HEK293 (cell line): Measurements from ENCODE around the gene HOXB8.

Experiments
- CTCF ChIA-PET: fragments of 350-600 bp; formaldehyde crosslinking; extraction: SDS; loops from one replicate; lab custom pipeline; 2021; ENCODE audit warnings: antibody characterized with exemption; lab: Yijun Ruan, JAX
- POLR2A ChIA-PET: fragments of 300-600 bp; formaldehyde crosslinking; extraction: SDS; loops from one replicate; lab custom pipeline; 2020; ENCODE audit warnings: antibody characterized with exemption, inconsistent platforms; lab: Yijun Ruan, JAX
- H3K27ac ChIP-seq: fragments of 200-500 bp; sonication (Bioruptor generic); 2 replicates; pipeline ENCODE4 v1.5.1; 2014; ENCODE audit warnings: low read depth, low read length, control low read depth, inconsistent platforms; ENCODE audit errors: extremely low read depth
- H3K36me3 ChIP-seq, 2 experiments: fragments of 200-500 bp in 1 of 2; sonication (Bioruptor generic) in 1 of 2; 1 replicate in 1 of 2; 2 replicates in 1 of 2; pipeline ENCODE4 v1.5.1; 2014 to 2017; ENCODE audit warnings: inconsistent platforms in 2 of 2, low read length in 2 of 2; ENCODE audit not compliant: control insufficient read depth in 2 of 2, insufficient read depth in 1 of 2
- H3K4me1 ChIP-seq: fragments of 200-500 bp; sonication (Bioruptor generic); 2 replicates; pipeline ENCODE4 v1.5.1; 2014; ENCODE audit warnings: mild to moderate bottlenecking, low read length, inconsistent platforms; ENCODE audit not compliant: control insufficient read depth, insufficient read depth
- H3K4me3 ChIP-seq: 2 replicates; pipeline ENCODE4 v1.5.1; 2011; ENCODE audit warnings: low read depth, mild to moderate bottlenecking, control low read depth, low read length, moderate library complexity
- H3K9me3 ChIP-seq: fragments of 200-500 bp; sonication (Bioruptor generic); 2 replicates; pipeline ENCODE4 v1.5.1; 2014; ENCODE audit warnings: low read depth, low read length, inconsistent platforms; ENCODE audit not compliant: control insufficient read depth, insufficient read depth
- FEZF1 ChIP-seq: fragments of 450-650 bp; formaldehyde crosslinking; IDR thresholded peaks from 2 replicates; pipeline ENCODE4 v1.5.1; 2016; ENCODE audit warnings: missing biosample characterization, missing genetic modification characterization
- HOXD13 ChIP-seq: sonication (generic); formaldehyde crosslinking; IDR thresholded peaks from 2 replicates; pipeline ENCODE4 v1.8.0; 2022; ENCODE audit warnings: missing genetic modification reagents, borderline replicate concordance
- KLF10 ChIP-seq: fragments of 450-650 bp; IDR thresholded peaks from 2 replicates; pipeline ENCODE4 v1.5.1; 2018; ENCODE audit warnings: missing biosample characterization, mild to moderate bottlenecking, missing genetic modification characterization
- PRDM1 ChIP-seq: fragments of 450-650 bp; formaldehyde crosslinking; IDR thresholded peaks from 2 replicates; pipeline ENCODE4; 2016; ENCODE audit warnings: missing biosample characterization, missing genetic modification characterization
- SCRT2 ChIP-seq: fragments of 450-650 bp; formaldehyde crosslinking; IDR thresholded peaks from 2 replicates; pipeline ENCODE4 v1.5.1; 2016; ENCODE audit warnings: missing biosample characterization, missing genetic modification characterization
- SP2 ChIP-seq: fragments of 450-650 bp; formaldehyde crosslinking; IDR thresholded peaks from 2 replicates; pipeline ENCODE4 v1.5.1; 2016; ENCODE audit warnings: missing biosample characterization, missing genetic modification characterization
- SP3 ChIP-seq: fragments of 450-650 bp; formaldehyde crosslinking; IDR thresholded peaks from 2 replicates; pipeline ENCODE4 v1.5.1; 2016; ENCODE audit warnings: missing biosample characterization, missing genetic modification characterization
- ZBTB48 ChIP-seq: fragments of 450-650 bp; formaldehyde crosslinking; IDR thresholded peaks from 2 replicates; pipeline ENCODE4 v1.5.1; 2016; ENCODE audit warnings: missing biosample characterization, missing genetic modification characterization
- ZEB2 ChIP-seq: fragments of 450-650 bp; formaldehyde crosslinking; IDR thresholded peaks from 2 replicates; pipeline ENCODE4 v1.5.1; 2016; ENCODE audit warnings: missing biosample characterization, missing genetic modification characterization
- ZNF114 ChIP-seq: fragments of 450-650 bp; formaldehyde crosslinking; IDR thresholded peaks from 2 replicates; pipeline ENCODE4 v1.5.0; 2017; ENCODE audit warnings: missing biosample characterization, missing genetic modification characterization
- ZNF155 ChIP-seq: fragments of 450-650 bp; formaldehyde crosslinking; IDR thresholded peaks from 2 replicates; pipeline ENCODE4 v1.5.1; 2016; ENCODE audit warnings: missing biosample characterization, missing genetic modification characterization
- ZNF174 ChIP-seq: fragments of 450-650 bp; formaldehyde crosslinking; IDR thresholded peaks from 2 replicates; pipeline ENCODE4 v1.5.0; 2017; ENCODE audit warnings: missing biosample characterization, mild to moderate bottlenecking, missing genetic modification characterization
- ZNF335 ChIP-seq: fragments of 450-650 bp; formaldehyde crosslinking; conservative IDR thresholded peaks from 2 replicates; pipeline ENCODE4 v1.5.1; 2016; ENCODE audit warnings: missing biosample characterization, missing genetic modification characterization
- ZNF416 ChIP-seq: fragments of 450-650 bp; formaldehyde crosslinking; IDR thresholded peaks from 2 replicates; pipeline ENCODE4 v1.5.1; 2016; ENCODE audit warnings: missing biosample characterization, missing genetic modification characterization
- ZNF473 ChIP-seq: fragments of 450-650 bp; formaldehyde crosslinking; IDR thresholded peaks from 2 replicates; pipeline ENCODE4 v1.5.1; 2017; ENCODE audit warnings: missing biosample characterization, missing genetic modification characterization
- ZNF701 ChIP-seq: fragments of 450-650 bp; formaldehyde crosslinking; IDR thresholded peaks from 2 replicates; pipeline ENCODE4 v1.5.1; 2016; ENCODE audit warnings: missing biosample characterization, missing genetic modification characterization
- ZNF747 ChIP-seq: fragments of 450-650 bp; formaldehyde crosslinking; IDR thresholded peaks from 2 replicates; pipeline ENCODE4 v1.5.1; 2016; ENCODE audit warnings: missing biosample characterization, missing genetic modification characterization
- ZSCAN30 ChIP-seq: fragments of 450-650 bp; IDR thresholded peaks from 2 replicates; pipeline ENCODE4 v1.5.1; 2018; ENCODE audit warnings: missing biosample characterization, mild to moderate bottlenecking, missing genetic modification characterization, moderate library complexity
- TF ChIP-seq, protein P1 (sequence below): fragments of 450-650 bp; formaldehyde crosslinking; optimal IDR thresholded peaks from 2 replicates; pipeline ENCODE3; 2016; ENCODE audit warnings: missing biosample characterization, mild to moderate bottlenecking, missing genetic modification characterization
- TF ChIP-seq, protein P2 (sequence below): fragments of 450-650 bp; formaldehyde crosslinking; IDR thresholded peaks from 2 replicates; pipeline ENCODE4 v1.5.1; 2016; ENCODE audit warnings: missing biosample characterization, missing genetic modification characterization, low read depth
- TF ChIP-seq, protein P3 (sequence below): fragments of 450-650 bp; formaldehyde crosslinking; IDR thresholded peaks from 2 replicates; pipeline ENCODE4 v1.5.1; 2016; ENCODE audit warnings: missing biosample characterization, missing genetic modification characterization
- TF ChIP-seq, protein P4 (sequence below): fragments of 450-650 bp; formaldehyde crosslinking; IDR thresholded peaks from 2 replicates; pipeline ENCODE4 v1.5.1; 2017; ENCODE audit warnings: missing biosample characterization, missing genetic modification characterization
- TF ChIP-seq, protein P5 (sequence below): fragments of 450-650 bp; formaldehyde crosslinking; IDR thresholded peaks from 2 replicates; pipeline ENCODE4 v1.5.1; 2016; ENCODE audit warnings: missing biosample characterization, missing genetic modification characterization

The HOXB8 gene

DNA sequence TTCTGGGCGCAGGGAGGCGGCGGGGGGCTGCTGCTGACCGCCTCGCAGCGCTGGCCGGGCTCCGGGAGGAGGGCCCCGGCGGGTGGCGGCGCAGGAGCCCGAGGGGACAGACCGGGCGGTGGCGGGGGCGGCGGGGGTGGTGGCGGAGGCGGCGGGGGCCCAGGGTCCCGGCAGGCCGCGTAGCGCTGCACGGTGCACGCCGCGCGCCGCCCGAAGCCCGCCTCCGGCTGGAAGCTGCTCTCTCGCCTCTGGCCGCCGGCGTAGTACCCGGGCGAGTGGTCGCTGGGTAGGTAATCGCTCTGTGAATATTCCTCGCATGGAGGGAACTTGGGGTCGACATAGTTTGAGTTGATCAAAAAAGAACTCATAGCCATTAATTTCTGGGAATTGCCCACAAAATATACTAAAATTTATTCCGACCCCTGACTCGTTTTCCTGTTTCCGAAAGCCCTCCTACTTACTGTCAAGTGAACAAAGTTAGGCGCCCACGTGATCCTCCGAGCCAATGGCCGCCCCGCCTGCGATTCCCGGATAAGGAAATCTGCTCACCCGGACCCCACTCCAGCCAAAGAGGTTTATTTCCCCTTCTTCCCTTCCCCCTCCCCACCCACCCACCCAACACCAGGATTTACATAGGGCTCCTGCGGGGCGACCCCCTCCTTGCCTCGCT is 37.0 kb downstream of the HOXB8 start, which contains the start of gene HOXB4:
Gene HOXB4 (minus strand): TSS at position 405 of the 670 bp plus-strand sequence. CDS start 31 bp downstream, at position 374.
- TF ChIP-seq ZNF174 (tag by site-specific recombination): no peak
- peak; percentile 35; the same call in 1 of the 2 replicates for TF ChIP-seq ZNF335 (tag by site-specific recombination)
- TF ChIP-seq ZBTB48 (tag by site-specific recombination): peak; percentile 67; the same call in 1 of the 2 replicates
- peak; percentile 45 for TF ChIP-seq SP2 (tag by site-specific recombination)
- TF ChIP-seq, protein P1, sequence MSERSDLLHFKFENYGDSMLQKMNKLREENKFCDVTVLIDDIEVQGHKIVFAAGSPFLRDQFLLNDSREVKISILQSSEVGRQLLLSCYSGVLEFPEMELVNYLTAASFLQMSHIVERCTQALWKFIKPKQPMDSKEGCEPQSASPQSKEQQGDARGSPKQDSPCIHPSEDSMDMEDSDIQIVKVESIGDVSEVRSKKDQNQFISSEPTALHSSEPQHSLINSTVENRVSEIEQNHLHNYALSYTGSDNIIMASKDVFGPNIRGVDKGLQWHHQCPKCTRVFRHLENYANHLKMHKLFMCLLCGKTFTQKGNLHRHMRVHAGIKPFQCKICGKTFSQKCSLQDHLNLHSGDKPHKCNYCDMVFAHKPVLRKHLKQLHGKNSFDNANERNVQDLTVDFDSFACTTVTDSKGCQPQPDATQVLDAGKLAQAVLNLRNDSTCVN: peak; percentile 34
- 0 out of 2 replicates have a peak, but pooled peaks have one; percentile 1 for TF ChIP-seq HOXD13 (CRISPR knock-in tag)
- 0 out of 2 replicates have a peak, but pooled peaks have one; percentile 22 for TF ChIP-seq SP3 (tag by site-specific recombination)
- TF ChIP-seq, protein P2, sequence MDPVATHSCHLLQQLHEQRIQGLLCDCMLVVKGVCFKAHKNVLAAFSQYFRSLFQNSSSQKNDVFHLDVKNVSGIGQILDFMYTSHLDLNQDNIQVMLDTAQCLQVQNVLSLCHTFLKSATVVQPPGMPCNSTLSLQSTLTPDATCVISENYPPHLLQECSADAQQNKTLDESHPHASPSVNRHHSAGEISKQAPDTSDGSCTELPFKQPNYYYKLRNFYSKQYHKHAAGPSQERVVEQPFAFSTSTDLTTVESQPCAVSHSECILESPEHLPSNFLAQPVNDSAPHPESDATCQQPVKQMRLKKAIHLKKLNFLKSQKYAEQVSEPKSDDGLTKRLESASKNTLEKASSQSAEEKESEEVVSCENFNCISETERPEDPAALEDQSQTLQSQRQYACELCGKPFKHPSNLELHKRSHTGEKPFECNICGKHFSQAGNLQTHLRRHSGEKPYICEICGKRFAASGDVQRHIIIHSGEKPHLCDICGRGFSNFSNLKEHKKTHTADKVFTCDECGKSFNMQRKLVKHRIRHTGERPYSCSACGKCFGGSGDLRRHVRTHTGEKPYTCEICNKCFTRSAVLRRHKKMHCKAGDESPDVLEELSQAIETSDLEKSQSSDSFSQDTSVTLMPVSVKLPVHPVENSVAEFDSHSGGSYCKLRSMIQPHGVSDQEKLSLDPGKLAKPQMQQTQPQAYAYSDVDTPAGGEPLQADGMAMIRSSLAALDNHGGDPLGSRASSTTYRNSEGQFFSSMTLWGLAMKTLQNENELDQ (tag by site-specific recombination): no peak
- TF ChIP-seq, protein P3, sequence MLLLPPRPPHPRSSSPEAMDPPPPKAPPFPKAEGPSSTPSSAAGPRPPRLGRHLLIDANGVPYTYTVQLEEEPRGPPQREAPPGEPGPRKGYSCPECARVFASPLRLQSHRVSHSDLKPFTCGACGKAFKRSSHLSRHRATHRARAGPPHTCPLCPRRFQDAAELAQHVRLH (tag by site-specific recombination): no peak
- no peak for TF ChIP-seq PRDM1
- no peak for TF ChIP-seq ZNF416 (tag by site-specific recombination)
- peak; percentile 75 for TF ChIP-seq FEZF1 (tag by site-specific recombination)
- 0 out of 2 replicates have a peak, but pooled peaks have one; percentile 8 for TF ChIP-seq ZSCAN30
- TF ChIP-seq, protein P4, sequence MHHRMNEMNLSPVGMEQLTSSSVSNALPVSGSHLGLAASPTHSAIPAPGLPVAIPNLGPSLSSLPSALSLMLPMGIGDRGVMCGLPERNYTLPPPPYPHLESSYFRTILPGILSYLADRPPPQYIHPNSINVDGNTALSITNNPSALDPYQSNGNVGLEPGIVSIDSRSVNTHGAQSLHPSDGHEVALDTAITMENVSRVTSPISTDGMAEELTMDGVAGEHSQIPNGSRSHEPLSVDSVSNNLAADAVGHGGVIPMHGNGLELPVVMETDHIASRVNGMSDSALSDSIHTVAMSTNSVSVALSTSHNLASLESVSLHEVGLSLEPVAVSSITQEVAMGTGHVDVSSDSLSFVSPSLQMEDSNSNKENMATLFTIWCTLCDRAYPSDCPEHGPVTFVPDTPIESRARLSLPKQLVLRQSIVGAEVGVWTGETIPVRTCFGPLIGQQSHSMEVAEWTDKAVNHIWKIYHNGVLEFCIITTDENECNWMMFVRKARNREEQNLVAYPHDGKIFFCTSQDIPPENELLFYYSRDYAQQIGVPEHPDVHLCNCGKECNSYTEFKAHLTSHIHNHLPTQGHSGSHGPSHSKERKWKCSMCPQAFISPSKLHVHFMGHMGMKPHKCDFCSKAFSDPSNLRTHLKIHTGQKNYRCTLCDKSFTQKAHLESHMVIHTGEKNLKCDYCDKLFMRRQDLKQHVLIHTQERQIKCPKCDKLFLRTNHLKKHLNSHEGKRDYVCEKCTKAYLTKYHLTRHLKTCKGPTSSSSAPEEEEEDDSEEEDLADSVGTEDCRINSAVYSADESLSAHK: no peak
- Histone ChIP-seq H3K4me3 (peak within 1 kb of the TSS; percentile 52), H3K27ac (peak within 1 kb of the TSS; percentile 93), H3K9me3 (no peaks in the 10 kb centered on the region), H3K36me3 (peaks cover 0 to 10% of the 10 kb centered on the region in 2 experiments; a peak in 2 of 3 replicates), H3K4me1 (peaks cover 68% of the 10 kb centered on the region)
- ChIA-PET CTCF (interaction anchor here (0.7 kb wide), 1 partner anchor 59 kb away, joined by 3 read pairs; no protein-coding TSS in a partner anchor), POLR2A (interaction anchor here (0.6 to 4.1 kb wide), 8 partner anchors 9 to 1658 kb away, joined by 3 to 26 read pairs (median 6); no protein-coding TSS in a partner anchor)

DNA sequence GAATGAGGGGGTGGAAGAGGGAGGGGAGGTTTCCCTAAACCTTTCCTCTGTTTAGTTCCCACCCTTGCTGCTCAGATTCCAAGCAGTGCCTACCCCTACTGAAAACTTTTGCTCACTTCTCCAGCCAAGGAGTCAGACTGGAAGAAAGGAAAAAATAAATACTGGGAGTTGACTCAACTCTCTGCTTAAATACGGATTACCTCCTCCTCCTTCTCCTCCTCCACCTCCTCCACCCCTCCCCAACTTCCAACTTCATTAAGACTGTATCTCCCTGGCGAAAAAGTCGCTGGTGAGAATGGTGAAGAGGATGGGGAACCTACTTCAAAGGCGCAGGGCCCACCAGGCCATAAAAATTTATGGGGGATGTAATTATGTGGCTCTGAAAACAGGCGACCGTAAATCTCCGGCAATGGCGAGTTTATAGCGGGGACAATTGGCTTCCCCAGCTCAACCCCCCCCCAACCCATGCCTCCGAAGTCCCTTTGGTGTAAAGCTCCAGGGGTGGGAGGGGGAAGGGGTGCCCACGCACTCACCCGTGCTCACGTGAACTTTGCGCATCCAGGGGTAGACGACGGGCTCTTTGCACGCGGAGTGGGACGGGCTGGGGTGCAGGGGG is 37.7 kb downstream of the HOXB8 start:
- ChIA-PET POLR2A (interaction anchor here (0.6 to 4.1 kb wide), 9 partner anchors 10 to 1658 kb away, joined by 3 to 26 read pairs (median 5); no protein-coding TSS in a partner anchor), CTCF (interaction anchor here (0.7 kb wide), 2 partner anchors 59 to 84 kb away, joined by 3 read pairs; no protein-coding TSS in a partner anchor)
- Histone ChIP-seq H3K9me3 (no peaks in the 10 kb centered on the region), H3K27ac (peak overlapping the region; percentile 93), H3K4me3 (peak overlapping the region; percentile 52), H3K4me1 (peaks cover 71% of the 10 kb centered on the region), H3K36me3 (peaks cover 0 to 17% of the 10 kb centered on the region in 2 experiments; a peak in 2 of 3 replicates)
- TF ChIP-seq, protein P5, sequence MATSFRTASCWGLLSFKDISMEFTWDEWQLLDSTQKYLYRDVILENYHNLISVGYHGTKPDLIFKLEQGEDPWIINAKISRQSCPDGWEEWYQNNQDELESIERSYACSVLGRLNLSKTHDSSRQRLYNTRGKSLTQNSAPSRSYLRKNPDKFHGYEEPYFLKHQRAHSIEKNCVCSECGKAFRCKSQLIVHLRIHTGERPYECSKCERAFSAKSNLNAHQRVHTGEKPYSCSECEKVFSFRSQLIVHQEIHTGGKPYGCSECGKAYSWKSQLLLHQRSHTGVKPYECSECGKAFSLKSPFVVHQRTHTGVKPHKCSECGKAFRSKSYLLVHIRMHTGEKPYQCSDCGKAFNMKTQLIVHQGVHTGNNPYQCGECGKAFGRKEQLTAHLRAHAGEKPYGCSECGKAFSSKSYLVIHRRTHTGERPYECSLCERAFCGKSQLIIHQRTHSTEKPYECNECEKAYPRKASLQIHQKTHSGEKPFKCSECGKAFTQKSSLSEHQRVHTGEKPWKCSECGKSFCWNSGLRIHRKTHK: no peak
- TF ChIP-seq ZNF155 (tag by site-specific recombination) (no peak), ZEB2 (tag by site-specific recombination) (peak; percentile 98), ZNF114 (tag by site-specific recombination) (no peak), ZNF747 (no peak), KLF10 (tag by site-specific recombination) (peak; percentile 85), ZNF473 (tag by site-specific recombination) (no peak), SCRT2 (tag by site-specific recombination) (peak; percentile 35; the same call in 1 of the 2 replicates), ZNF701 (no peak)
